Stimulated activated naive CD8-positive, alpha-beta T cell treated with anti-CD3 and anti-CD28 coated beads, Interleukin-15, Interleukin-2, amounts not matched to agents 100 U/mL and 50 U/mL, for 24 hours (primary cell): ENCODE measurements around the gene ZNF804A.
"Not testable (repeated sequence)": the region's sequence is repeated elsewhere in the genome, so short reads cannot be mapped to it uniquely, and the experiment has no call there.

ENCODE experiments used
- ATAC-seq: fragments of 150-1000 bp; cut with Tn5 transposase; one replicate; pipeline ENCODE4 v1.10.0; 2021
- DNase-seq: peaks from one replicate; pipeline ENCODE4 v3.0.0; 2021

Gene ZNF804A

DNA sequence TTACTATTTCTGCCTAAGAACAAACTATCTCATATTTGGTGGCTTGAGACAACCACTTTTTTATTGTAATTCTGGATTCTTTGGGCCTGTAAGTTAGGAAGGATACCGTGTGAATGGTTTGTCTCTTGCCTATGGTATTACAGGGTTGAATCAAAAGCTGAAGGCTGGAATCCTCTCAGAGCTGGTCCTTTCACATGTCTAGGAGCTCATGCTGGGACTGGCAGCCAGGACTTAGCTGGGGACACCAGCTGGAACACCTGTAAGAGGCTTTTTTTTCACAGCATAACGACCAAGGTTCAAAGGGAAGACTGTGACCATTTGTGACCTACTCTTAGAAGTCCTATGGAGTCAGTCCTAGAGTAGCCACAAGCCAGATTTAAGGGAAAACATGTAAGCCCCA lies 226.3 kb downstream of the ZNF804A start:
- no peak for DNase-seq
- no peak for ATAC-seq

DNA sequence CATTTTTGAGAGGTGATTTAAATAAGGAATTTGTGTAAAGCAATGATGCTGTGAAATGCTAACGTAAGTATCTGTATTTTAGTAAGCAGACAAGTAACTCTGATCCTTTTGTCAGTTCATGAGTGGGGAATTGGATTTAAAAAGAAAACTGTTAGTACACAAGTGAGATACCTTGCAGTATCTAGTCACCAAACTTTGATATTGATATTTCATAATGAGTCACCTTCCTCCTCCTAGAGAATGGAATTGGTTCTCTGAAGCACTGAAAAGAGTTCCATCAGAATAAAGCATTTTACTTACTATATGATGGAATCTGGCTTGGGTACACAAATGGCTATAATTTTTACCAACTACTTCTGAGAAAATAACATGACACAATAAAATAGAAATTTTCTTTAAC lies 232.2 kb downstream of the ZNF804A start:
- DNase-seq = no peak
- ATAC-seq = no peak

DNA sequence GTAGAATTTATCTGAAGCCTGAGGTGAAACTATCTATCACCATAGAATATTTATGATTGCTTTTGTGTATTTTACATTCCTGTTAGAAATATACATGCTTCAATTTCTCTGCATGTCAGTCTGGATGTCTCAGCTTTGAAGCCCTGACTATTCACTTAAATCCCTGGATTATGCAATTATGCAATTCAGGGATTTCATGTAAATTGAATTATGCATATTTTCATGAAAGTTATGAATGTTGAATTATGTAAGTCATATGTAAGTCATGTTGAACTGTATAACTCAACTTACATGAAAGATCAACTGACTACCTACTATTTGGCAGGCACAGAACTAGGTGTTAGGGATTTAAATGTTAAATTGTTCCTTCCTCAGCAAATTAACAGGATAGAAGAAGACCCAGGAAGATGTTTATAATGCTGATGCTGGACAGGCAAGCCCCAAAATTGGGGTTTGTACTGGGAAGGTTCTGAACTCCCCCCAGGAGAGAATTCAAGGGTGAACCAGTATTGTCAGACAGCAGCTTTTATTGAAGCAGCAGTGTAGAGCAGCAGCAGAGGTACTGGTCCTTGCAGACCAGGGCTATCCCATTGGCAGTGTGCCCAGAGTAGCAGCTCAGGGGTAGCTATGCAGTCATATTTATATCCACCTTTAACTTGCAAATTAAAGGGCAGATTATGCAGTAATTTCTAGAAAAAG lies 236.5 kb downstream of the ZNF804A start:
- ATAC-seq (no peak), DNase-seq (no peak)

DNA sequence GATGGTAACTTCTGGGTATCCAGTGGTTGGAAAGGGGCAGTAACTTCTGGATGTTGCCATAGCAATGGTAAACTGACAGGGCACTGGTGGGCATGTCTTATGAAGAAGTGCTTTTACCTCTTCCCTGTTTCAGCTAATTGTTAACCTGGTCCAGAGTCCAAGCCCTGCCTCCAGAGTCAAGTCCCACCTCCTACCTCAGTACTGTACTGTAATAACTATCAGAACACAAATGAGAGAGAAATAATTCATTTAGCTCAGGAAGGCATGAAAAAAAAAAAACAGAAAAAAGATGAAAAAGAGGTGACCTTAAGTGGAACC lies 237.0 kb downstream of the ZNF804A start:
- no peak for DNase-seq
- ATAC-seq = no peak

DNA sequence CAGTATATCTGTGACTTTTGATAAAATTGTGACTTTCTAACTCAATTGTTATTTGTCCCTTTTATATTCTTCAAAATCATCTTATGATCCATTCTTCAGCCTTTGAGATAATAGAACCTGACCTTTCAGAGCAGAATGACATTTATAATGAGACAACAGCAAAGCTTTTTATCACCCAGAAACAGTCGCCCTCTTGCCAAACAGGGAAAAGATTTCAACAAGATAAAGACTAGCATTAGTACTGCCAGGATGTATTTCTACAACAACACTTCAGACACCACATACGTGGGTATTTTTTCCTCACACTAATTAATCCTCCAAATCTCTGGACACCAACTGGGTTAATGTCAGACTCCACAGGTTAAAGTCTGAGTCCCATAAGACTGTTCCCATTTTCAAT lies 249.0 kb downstream of the ZNF804A start:
- no peak for ATAC-seq
- DNase-seq = no peak

DNA sequence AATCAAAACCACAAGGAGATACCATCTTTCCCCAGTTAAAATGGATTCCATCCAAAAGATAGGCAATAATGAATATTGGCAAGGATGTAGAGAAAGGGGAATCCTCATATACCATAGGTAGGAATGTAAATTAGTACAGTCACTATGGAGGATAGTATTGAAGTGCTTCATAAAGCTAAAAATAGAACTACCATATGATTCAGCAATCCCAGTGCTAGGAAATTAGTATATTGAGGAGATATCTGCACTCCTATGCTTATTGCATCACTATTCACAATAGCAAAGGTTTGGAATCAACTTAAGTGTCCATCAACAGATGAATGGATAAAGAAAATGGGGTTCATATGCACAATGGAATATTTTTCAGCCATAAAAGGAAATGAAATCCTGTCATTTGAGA lies 251.2 kb downstream of the ZNF804A start:
- ATAC-seq (no peak), DNase-seq (no peak)

DNA sequence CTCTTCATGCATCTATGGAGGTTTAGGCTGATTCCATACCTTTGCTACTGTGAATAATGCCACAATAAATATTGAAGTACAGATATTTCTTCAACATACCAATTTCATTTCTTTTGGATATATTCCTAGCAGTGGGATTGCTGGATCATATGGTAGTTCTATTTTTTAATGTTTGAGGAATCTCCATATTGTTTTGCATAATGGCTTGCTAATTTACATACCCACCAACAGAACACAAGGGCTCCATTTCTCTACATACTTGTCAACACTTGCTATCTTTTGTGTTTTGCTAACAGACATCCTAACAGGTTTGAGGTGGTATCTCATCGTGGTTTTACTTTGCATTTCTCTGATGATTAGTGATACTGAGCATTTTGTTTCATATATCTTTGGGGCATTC lies 253.2 kb downstream of the ZNF804A start:
- DNase-seq (no peak), ATAC-seq (no peak)

DNA sequence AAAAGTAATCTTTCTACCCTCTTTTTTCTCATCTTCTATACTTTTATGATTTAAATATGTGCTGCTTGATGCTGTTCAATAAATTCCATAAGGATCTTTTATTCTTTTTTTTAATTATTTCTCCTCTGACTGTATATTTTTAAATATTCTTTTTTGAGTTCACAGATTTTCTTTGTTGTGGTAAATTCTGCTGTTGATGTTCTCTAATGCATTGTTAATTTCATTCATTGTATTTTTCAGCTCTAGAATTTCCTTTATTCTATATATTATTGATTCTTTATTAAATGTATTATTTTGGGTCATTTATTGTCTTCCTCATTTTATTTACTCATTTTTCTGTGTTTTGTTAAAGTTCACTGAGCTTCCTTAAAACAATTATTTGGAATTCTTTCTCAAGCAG lies 260.9 kb downstream of the ZNF804A start:
- ATAC-seq (no peak), DNase-seq (no peak)

DNA sequence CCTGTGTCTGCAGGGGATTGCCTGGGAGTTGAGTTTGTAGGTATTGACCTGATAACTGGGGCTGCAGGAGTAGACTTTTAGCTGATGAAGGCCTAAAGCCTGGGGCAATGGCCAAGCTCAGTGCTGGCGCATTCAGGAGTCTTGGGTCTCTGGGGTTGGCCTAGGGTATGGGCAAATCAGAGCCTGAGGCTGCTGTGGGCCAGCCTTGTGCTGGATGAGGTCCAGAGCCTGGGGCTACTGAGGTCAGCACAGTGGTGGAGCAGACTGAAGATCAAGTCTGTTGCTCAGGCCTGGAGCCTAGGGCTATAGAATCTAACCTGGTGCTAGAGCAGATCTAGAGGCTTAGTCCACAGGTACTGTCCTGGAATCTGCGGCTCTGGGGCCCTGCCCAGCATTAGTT lies 262.4 kb downstream of the ZNF804A start:
- DNase-seq (no peak), ATAC-seq (peak; percentile 32)

DNA sequence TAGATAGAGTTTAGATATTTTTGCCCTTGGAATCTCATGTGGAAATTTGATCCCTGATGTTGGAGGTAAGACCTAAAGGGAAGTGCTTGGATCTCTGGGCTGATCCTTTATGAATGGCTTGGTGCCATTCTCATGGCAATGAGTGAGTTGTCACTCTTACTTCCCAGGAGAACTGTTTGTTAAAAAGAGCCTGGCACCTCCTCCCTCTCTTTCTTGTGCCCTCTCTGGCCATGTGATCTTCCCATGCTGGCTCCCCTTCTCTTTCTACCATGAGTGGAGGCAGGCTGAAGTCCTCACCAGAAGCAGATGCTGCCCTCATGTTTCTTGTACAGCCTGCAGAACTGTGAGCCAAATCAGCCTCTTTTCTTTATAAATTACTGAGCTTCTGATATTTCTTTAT lies 276.9 kb downstream of the ZNF804A start:
- DNase-seq = no peak
- no peak for ATAC-seq

DNA sequence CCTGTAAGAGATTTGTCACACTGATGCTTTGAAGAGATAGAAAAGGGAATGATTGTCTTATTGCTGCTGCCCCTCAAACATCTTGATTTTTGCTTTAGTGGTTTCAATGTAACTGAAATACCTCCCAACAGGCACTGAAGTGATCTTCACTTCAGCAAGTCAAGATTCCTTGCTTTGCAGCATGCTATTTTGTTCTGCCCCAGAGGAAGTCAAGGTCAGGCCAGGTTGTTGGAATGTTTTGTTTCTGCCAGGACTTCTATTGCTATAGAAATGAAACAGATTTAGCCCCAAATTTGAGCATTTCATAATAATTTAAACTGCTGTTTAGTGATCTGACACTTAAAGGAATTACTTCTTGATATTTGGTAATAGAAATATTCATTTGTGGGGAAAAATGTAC lies 277.6 kb downstream of the ZNF804A start:
- ATAC-seq = no peak
- no peak for DNase-seq

DNA sequence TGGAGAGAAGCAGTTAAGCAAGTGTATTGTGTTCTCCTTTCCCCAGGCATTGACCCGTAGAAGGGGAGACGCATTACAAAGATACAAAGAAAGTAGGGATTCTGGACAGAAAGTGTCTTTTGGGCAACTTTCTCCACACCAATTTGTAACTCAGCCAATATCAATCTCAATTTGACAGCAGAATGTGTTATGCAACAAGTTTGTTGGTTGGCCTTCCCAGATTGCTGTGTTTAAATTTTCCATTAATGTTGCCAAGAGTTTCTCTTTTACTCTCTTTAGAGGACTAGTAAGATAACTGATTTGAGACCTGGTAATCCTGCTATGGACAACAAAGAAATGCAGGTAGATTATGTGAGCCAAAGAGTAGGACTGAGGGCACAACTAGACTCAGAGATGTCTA lies 279.6 kb downstream of the ZNF804A start:
- DNase-seq (no peak), ATAC-seq (no peak)

DNA sequence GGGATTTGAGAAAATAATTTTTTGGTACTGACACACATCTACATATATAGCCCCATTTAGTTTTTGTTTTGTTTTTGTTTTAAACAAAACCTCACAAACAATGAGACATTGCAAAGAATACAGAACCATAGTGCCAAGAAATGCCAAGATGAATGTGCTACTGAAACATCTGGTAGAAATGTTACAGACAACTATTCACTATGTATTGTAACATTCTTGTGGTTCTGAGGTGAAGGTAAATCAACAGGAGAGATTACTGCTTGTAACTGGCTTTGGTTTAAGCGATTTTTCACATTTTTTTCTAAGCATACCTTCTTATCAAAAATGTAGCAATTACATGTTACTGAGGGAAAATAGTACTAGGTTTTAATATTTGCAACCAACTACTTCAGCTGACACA lies 281.3 kb downstream of the ZNF804A start:
- no peak for ATAC-seq
- DNase-seq = no peak

DNA sequence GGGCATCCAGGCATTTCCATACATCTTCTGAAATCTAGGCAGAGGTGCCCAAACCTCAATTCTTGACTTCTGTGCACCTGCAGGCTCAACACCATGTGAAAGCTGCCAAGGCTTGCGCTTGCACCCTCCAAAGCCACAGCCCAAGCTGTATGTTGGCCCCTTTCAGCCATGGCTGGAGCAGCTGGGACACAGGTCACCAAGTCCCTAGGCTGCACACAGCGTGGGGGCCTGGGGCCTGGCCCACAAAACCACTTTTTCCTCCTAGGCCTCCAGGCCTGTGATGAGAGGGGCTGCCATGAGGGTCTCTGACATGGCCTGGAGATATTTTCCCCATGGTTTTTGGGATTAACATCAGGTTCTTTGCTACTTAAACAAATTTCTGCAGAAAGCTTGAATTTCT lies 288.3 kb downstream of the ZNF804A start:
- not testable (repeated sequence) for DNase-seq, ATAC-seq

DNA sequence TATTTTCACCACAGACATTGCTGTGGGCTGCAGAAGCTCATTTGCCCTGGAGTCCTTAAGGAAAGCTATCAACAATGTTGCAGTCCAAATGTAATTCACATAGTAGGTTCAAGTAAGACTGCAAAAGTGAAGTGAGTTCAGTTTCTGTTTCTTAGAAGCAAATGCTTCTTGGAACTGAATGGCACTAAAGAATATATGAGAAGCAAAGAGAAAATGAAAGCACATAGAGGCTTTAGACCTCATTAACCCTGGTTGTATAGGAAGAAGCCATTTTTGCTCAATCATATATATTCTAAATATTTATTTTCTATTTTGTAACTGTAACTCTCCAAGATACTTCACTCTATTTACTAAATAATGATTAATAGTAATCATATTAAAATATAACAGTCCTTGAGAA lies 292.0 kb downstream of the ZNF804A start:
- DNase-seq (no peak), ATAC-seq (no peak)

DNA sequence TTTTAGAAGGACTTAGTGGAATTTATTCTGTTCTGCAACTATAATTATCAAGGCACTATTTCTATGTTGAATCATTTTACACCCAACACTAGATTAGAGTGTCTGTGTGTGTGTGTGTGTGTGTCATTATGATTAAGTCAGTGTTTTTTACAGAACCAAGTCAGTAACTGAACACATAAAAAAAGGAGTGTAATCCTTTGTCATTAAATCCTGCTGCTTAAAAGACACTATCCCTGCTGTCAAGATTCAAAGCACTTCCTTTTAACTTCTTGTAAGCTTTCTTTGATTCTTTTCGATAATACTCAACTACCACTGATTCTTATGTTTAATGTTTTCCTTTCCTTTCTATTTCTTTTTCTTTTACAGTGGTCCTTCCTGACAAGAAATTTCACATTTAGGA lies 306.7 kb downstream of the ZNF804A start:
- DNase-seq = no peak
- ATAC-seq = no peak

DNA sequence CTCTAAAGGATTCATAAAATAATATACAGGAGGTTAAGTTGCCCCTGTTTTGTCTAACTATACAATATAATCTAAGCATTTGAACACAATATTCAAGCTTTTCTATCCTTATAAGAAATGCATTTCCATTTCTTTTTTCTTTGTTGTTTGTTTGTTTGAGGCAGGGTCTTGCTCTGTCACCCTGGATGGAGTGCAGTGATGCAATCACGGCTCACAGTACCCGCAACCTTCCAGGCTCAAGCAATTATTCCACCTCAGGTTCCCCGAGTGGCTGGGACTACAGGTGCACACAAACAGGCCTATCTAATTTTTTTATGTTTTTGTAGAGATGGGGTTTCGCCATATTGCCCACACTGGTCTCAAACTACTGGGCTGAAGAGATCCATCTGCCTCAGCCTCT lies 307.8 kb downstream of the ZNF804A start:
- no peak for ATAC-seq
- no peak for DNase-seq

DNA sequence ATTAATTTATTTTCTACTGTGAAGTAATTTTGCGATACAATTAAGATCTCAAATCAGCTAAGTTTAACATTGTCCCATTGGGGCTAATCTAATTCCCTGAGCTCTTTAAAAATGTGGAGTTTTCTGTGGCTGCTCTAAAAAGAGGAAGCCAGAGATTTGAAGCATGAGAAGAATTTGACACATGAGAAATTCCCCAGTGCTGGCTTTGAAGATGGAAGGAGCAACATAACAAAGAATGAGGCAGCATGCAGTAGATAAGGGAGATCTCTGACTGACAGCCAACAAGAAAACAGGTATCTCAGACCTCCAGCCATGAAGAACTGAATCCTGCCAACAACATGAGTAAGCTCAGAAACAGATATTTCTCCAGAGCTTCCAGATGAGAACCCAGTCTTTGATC lies 308.4 kb downstream of the ZNF804A start:
- DNase-seq (no peak), ATAC-seq (no peak)

DNA sequence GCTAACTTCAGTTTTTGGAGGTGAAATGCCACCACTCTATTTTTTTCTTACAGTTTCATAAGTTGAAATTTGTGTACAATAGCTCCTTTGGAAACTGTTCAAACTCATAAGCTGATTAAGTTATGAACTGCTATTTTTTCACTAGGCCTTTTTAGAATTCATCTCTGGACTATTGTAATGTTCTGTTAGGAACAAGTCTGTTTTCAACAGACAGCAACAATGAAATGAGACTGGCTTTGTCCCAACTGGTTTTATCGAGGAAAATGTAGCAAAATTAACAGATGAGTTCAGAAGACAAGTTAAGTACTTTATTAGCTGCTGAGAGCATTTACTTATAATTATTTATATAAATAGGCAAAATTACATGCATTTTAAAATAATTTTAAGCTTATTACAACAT lies 310.6 kb downstream of the ZNF804A start:
- ATAC-seq (no peak), DNase-seq (no peak)

DNA sequence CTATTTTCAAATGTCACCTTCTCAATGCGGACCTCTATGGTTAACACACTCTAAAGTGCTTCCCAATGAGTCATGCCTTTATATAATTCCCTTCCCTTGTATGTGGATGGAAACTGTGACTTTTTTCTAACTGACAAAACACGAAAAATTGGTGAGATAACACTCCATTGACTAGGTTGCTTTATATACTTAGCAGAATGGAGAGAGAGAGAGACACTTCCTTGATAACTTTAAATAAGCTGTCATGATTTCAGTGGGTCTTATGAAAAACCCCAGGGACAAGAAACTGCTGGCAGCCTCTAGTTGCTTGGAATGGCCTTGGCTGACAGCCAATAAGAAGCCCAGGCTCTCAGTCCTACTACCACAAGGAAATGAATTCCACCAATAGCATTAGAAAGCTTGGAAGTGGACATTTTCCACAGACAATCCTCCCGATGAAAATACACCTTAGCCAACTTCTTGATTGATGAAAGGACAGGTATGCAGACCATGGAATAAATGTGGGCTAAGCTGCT lies 322.2 kb downstream of the ZNF804A start:
- ATAC-seq (no peak), DNase-seq (no peak)

DNA sequence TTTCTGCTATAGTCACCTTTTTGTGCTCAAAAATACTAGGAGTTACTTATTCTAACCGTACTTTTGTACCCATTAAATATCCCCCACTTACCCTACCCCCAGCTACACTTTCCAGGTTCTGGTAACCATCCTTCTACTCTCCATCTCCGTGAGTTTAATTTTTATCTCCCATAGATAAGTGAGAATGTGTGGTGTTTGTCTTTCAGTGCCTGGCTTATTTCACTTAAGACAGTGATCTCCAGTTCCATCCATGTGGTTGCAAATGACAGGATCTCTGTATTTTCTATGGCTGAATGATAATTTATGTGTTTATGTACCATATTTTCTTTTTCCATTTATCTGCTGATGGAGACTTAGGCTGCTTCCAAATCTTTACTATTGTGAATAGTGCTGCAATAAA lies 323.3 kb downstream of the ZNF804A start:
- ATAC-seq (no peak), DNase-seq (no peak)

DNA sequence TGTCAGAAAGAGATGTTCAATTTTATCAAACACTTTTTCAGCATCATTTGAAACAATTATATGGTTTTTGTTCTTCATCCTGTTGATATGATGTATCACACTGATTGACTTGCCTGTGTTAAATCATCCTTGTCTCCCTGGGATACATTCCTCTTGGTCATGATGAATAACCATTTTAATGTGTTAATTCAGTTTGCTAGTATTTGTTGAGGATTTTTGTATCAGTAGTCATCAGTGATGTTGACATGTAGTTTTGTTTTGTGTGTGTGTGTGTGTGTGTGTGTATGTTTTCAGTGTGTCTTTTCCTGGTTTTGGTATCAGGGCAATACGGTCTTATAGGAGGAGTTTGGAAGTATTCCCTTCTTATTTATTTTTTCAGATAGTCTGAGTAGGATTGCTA lies 325.4 kb downstream of the ZNF804A start:
- ATAC-seq (no peak), DNase-seq (no peak)

DNA sequence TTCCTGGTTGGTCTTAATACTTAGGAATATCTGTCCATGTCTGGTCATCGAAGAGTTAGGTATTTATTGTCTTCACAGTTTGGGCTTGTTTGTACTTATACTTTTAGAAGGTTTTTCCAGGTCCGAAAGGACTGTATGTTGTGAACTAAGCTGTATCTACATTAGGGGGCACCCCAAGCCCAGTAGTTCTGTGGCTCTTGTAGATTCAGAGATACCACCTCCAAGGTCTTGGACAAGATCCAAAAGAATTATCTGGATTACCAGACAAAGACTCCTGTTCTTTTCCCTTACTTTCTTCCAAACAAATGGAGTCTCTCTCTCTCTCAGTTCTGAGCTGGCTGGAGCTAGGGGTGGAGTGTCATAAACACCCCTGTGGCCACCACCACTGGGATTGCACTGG lies 328.7 kb downstream of the ZNF804A start:
- no peak for DNase-seq
- ATAC-seq = no peak

DNA sequence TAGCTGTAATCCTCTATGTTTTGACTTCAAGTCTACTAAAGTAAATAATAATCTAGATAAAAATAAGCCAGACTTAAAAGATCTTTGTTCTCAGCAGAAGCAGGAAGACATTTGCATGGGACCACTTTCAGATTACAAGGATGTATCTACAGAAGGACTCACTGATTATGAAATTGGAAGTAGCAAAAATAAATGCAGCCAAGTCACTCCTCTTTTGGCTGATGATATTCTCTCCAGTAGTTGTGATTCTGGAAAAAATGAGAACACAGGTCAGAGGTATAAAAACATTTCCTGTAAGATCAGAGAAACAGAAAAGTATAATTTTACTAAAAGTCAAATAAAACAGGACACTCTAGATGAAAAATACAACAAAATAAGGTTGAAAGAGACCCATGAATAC lies 338.4 kb downstream of the ZNF804A start:
- ATAC-seq = no peak
- DNase-seq = no peak
